Measurements from ENCODE around the gene STIP1.

GRCh38 chr11:64238999-64239398 lies 53.0 kb downstream of the STIP1 start:
- TF ChIP-seq CTCF (IDR thresholded peaks at IDR 0.05; ENCODE audit: low read length), result no peak
- no peak for TF ChIP-seq EZH2 (optimal IDR thresholded peaks at IDR 0.05; ENCODE audit: low read depth, low read length)

All from MM.1S (cell line).